ENCODE results near the gene ANKS1A. TPM values are rescaled to one million over a fixed set of nuclear protein-coding genes. Genes with fewer than 3 reads are reported as not detected.

The ANKS1A gene
- total RNA-seq, 2 donors from 2014 or later, result 25.3 to 26.0 TPM

- no peak for DNase-seq
- no peak overlapping the region for H3K9ac ChIP-seq (ENCODE audit: low read depth in 2 of 2, low read length in 2 of 2)
- H3K27ac ChIP-seq, result no peak overlapping the region
- no peaks in the 10 kb centered on the region for H3K4me1 ChIP-seq
- H3K36me3 ChIP-seq, result no peaks in the 10 kb centered on the region
- H3K27me3 ChIP-seq, result no peaks in the 10 kb centered on the region
- intact Hi-C loops (cut with DNase I), result no loop called here
- no peak overlapping the region for H3K4me3 ChIP-seq
- no peaks in the 10 kb centered on the region for H3K9me3 ChIP-seq
- TF ChIP-seq CTCF (IDR thresholded peaks at IDR 0.05), result no peak
Observed at GRCh38 chr6:35054106-35054742, 165.2 kb downstream of the ANKS1A start.

GRCh38 chr6:35054743-35055130, 165.7 kb downstream of the ANKS1A start:
- Histone ChIP-seq H3K27me3 (no peaks in the 10 kb centered on the region), H3K4me3 (no peak overlapping the region), H3K27ac (no peak overlapping the region), H3K4me1 (no peaks in the 10 kb centered on the region), H3K36me3 (no peaks in the 10 kb centered on the region), H3K9ac (ENCODE audit: low read depth in 2 of 2, low read length in 2 of 2) (no peak overlapping the region), H3K9me3 (no peaks in the 10 kb centered on the region)
- no peak for DNase-seq
- TF ChIP-seq CTCF (IDR thresholded peaks at IDR 0.05), result no peak
- intact Hi-C loops (cut with DNase I), result no loop called here

- H3K27ac ChIP-seq, result no peak overlapping the region
- no peaks in the 10 kb centered on the region for H3K9me3 ChIP-seq
- no peaks in the 10 kb centered on the region for H3K27me3 ChIP-seq
- no peak for TF ChIP-seq CTCF (IDR thresholded peaks at IDR 0.05)
- intact Hi-C loops (cut with DNase I), result no loop called here
- DNase-seq, result no peak
- no peaks in the 10 kb centered on the region for H3K4me1 ChIP-seq
- H3K4me3 ChIP-seq, result no peak overlapping the region
- H3K9ac ChIP-seq (ENCODE audit: low read depth in 2 of 2, low read length in 2 of 2), result no peak overlapping the region
- no peaks in the 10 kb centered on the region for H3K36me3 ChIP-seq
Observed at GRCh38 chr6:35055891-35056290, 166.8 kb downstream of the ANKS1A start.

GRCh38 chr6:35056952-35057351, 167.9 kb downstream of the ANKS1A start:
- no peaks in the 10 kb centered on the region for H3K4me1 ChIP-seq
- intact Hi-C loops (cut with DNase I), result no loop called here
- H3K27me3 ChIP-seq, result no peaks in the 10 kb centered on the region
- H3K9ac ChIP-seq (ENCODE audit: low read depth in 2 of 2, low read length in 2 of 2), result no peak overlapping the region
- DNase-seq, result no peak
- H3K4me3 ChIP-seq, result no peak overlapping the region
- H3K36me3 ChIP-seq, result no peaks in the 10 kb centered on the region
- H3K27ac ChIP-seq, result no peak overlapping the region
- TF ChIP-seq CTCF (IDR thresholded peaks at IDR 0.05), result no peak
- no peaks in the 10 kb centered on the region for H3K9me3 ChIP-seq

GRCh38 chr6:35057449-35058357, 168.6 kb downstream of the ANKS1A start:
- intact Hi-C loops (cut with DNase I), result no loop called here
- H3K36me3 ChIP-seq, result no peaks in the 10 kb centered on the region

More at GRCh38 chr6:35057449-35058357, 168.6 kb downstream of the ANKS1A start:
- no peak for TF ChIP-seq CTCF (IDR thresholded peaks at IDR 0.05)
- H3K9ac ChIP-seq (ENCODE audit: low read depth in 2 of 2, low read length in 2 of 2), result no peak overlapping the region
- no peaks in the 10 kb centered on the region for H3K9me3 ChIP-seq
- H3K27ac ChIP-seq, result no peak overlapping the region
- no peak overlapping the region for H3K4me3 ChIP-seq
- H3K4me1 ChIP-seq, result no peaks in the 10 kb centered on the region
- DNase-seq, result no peak
- H3K27me3 ChIP-seq, result no peaks in the 10 kb centered on the region

Measured in colonic mucosa (tissue), 4 donors.